GM10266 (cell line): ENCODE data around the gene XIRP1.

Experiments
- DNase-seq: peaks from one replicate; pipeline ENCODE4 v3.0.0; 2012; ENCODE audit errors: extremely low spot score
- CTCF ChIP-seq: IDR thresholded peaks from 2 replicates; pipeline ENCODE4 v1.5.1; 2012; ENCODE audit warnings: mild to moderate bottlenecking, low read depth; ENCODE audit not compliant: control insufficient read depth, insufficient read depth; ENCODE audit errors: missing control alignments

Gene XIRP1

GRCh38 chr3:39139442-39139841 is 53.0 kb downstream of the XIRP1 start:
- DNase-seq: no peak
- no peak for TF ChIP-seq CTCF

GRCh38 chr3:39138804-39139415 is 53.5 kb downstream of the XIRP1 start:
- TF ChIP-seq CTCF: no peak
- no peak for DNase-seq

- no peak for DNase-seq
- no peak for TF ChIP-seq CTCF
Observed at GRCh38 chr3:39137991-39138803, 54.2 kb downstream of the XIRP1 start.

GRCh38 chr3:39137435-39137936 is 54.9 kb downstream of the XIRP1 start:
- no peak for TF ChIP-seq CTCF
- no peak for DNase-seq

GRCh38 chr3:39136533-39137434 is 55.6 kb downstream of the XIRP1 start:
- no peak for DNase-seq
- no peak for TF ChIP-seq CTCF

GRCh38 chr3:39135170-39135805 is 57.1 kb downstream of the XIRP1 start:
- DNase-seq: no peak
- no peak for TF ChIP-seq CTCF
